ENCODE measurements around the gene SIM2. TPM values are rescaled to one million over a fixed set of nuclear protein-coding genes. Genes with fewer than 3 reads are reported as not detected.

Gene SIM2
- total RNA-seq, 1 experiment from 2014 or later: 0.27 TPM

DNA sequence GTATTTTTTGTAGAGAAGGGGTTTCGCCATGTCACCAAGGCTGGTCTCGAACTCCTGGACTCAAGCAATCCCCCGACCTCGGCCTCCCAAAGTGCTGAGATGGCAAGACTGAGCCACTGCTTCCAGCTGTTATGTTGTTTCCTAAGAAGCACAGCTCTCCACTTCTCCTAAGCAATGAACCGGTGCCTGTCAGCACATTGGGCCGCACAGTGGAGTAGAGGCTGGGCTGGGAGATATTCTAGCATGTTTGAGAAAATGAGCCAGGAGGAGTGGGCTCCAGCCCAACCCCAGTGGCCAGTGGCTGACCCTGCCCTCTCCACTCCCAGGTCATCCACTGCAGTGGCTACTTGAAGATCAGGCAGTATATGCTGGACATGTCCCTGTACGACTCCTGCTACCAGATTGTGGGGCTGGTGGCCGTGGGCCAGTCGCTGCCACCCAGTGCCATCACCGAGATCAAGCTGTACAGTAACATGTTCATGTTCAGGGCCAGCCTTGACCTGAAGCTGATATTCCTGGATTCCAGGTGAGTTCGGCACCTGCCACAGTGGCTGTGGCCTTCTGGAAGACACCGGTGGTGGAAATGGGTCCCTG lies 27.0 kb downstream of the SIM2 start:
- in situ Hi-C loops (cut with HindIII; ENCODE audit: low pct_unique_long_range_greater_than_20kb, low sequenced_read_pairs): no loop called here
- DNase-seq (ENCODE audit: low read depth): no peak

GRCh38 chr21:36727866-36728265 lies 29.0 kb downstream of the SIM2 start:
- in situ Hi-C loops (cut with HindIII; ENCODE audit: low pct_unique_long_range_greater_than_20kb, low sequenced_read_pairs): no loop called here
- DNase-seq (ENCODE audit: low read depth): no peak

- DNase-seq (ENCODE audit: low read depth): no peak
- in situ Hi-C loops (cut with HindIII; ENCODE audit: low pct_unique_long_range_greater_than_20kb, low sequenced_read_pairs): no loop called here
These were observed 29.6 kb downstream of the SIM2 start for GRCh38 chr21:36728371-36729111.

- in situ Hi-C loops (cut with HindIII; ENCODE audit: low pct_unique_long_range_greater_than_20kb, low sequenced_read_pairs): no loop called here
- no peak for DNase-seq (ENCODE audit: low read depth)
These were observed 30.5 kb downstream of the SIM2 start for GRCh38 chr21:36729310-36729970.

DNA sequence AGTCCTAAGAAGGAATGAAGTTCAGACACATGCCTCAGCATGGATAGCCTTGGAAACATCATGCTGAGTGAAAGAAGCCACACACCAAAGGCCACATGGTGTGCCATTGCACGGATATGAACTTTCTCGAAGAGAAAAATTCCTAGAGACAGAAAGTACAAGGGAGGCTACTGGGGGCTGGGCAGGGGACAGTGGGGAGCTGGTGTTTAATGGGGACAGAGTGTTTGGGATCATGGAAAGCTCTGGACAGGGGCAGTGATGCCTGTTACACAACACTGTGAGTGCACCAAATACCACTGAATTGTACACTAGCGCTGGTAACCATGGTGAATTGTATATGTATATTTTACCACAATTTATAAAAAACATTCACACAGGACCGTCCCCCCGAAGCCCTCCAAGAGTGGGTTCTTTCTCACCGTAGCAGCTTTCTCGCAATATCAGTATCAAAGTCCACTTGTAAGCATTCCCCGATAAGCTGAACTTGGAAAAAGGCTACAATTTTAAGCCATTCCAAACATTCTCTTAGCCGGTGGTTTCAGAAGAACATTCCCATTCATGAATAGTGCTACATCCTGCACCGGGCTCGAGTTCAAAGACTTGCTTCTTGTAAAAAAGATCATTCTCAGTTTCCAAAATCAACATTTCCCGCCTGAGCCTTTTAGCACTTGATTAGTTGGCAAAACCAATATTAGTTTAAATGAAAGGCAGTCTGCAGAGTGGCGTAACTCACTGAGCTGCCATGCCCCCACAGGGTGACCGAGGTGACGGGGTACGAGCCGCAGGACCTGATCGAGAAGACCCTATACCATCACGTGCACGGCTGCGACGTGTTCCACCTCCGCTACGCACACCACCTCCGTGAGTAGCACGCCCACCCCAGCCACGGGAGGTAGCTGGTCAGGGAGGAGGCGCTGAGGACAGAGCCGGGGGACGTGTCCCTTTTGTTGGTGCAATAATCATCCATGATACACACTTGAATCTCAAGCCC lies 31.7 kb downstream of the SIM2 start:
- no peak for DNase-seq (ENCODE audit: low read depth)
- in situ Hi-C loops (cut with HindIII; ENCODE audit: low pct_unique_long_range_greater_than_20kb, low sequenced_read_pairs): no loop called here

GRCh38 chr21:36732217-36732616 lies 33.3 kb downstream of the SIM2 start:
- in situ Hi-C loops (cut with HindIII; ENCODE audit: low pct_unique_long_range_greater_than_20kb, low sequenced_read_pairs): no loop called here
- no peak for DNase-seq (ENCODE audit: low read depth)

DNA sequence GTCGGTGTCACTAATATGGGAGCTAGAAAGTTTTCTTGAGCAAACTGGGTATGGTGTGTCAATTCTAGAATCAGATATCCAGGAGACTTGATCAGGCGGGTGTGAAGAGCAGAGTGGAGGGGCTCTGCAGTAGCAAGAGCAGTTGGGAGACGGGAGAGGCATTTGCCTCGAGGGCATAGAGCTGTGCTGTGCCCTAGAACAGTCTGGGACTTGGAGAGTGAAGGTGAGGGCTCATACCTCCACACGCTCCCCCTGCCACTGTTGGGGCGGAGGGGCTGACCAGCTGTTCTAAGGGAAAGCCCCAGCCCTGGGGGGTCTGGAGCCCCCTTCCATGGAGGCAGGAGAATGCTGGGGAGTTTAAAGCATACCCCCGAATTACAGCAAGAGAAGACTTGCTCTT lies 33.8 kb downstream of the SIM2 start:
- in situ Hi-C loops (cut with HindIII; ENCODE audit: low pct_unique_long_range_greater_than_20kb, low sequenced_read_pairs): no loop called here
- DNase-seq (ENCODE audit: low read depth): no peak

- in situ Hi-C loops (cut with HindIII; ENCODE audit: low pct_unique_long_range_greater_than_20kb, low sequenced_read_pairs): no loop called here
- DNase-seq (ENCODE audit: low read depth): no peak
These were observed 34.9 kb downstream of the SIM2 start for GRCh38 chr21:36733857-36734256.

- in situ Hi-C loops (cut with HindIII; ENCODE audit: low pct_unique_long_range_greater_than_20kb, low sequenced_read_pairs): no loop called here
- no peak for DNase-seq (ENCODE audit: low read depth)
These were observed 35.7 kb downstream of the SIM2 start for GRCh38 chr21:36734367-36735200.

GRCh38 chr21:36735201-36735515 lies 36.2 kb downstream of the SIM2 start:
- no peak for DNase-seq (ENCODE audit: low read depth)
- in situ Hi-C loops (cut with HindIII; ENCODE audit: low pct_unique_long_range_greater_than_20kb, low sequenced_read_pairs): no loop called here

GRCh38 chr21:36735724-36736320 lies 36.9 kb downstream of the SIM2 start:
- DNase-seq (ENCODE audit: low read depth): no peak
- in situ Hi-C loops (cut with HindIII; ENCODE audit: low pct_unique_long_range_greater_than_20kb, low sequenced_read_pairs): no loop called here

DNA sequence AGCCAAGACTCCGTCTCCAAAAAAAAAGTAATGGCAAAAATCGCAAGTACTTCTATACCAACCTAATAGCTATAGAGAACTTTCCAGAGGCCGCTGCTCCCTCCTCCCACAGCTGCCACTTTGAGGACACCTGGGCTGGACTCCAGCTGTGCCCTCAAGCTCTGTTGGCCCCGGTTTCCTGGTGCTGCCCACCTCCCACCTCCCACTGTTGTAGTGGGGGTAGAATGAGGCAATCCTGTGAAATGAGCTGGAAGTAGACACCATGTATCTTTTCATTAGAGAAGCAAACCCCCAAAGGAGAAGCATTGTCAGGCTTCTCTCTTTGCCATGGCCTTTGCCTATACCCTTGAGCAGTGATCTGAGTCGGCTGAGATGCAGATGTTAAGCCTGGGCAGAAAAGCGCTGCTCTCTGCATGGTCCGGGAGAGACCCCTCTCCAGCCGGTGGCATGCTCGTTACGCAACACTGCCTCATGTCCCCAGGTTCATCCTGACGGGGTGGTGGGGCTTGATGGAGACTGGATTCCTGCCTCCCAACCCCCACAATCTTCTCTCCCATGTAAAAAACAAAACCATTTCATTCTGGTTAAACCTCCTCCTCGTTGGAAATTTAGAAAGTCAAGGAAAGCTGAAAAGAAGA lies 39.7 kb downstream of the SIM2 start:
- in situ Hi-C loops (cut with HindIII; ENCODE audit: low pct_unique_long_range_greater_than_20kb, low sequenced_read_pairs): no loop called here
- no peak for DNase-seq (ENCODE audit: low read depth)

GRCh38 chr21:36741506-36741905 lies 42.6 kb downstream of the SIM2 start:
- DNase-seq (ENCODE audit: low read depth): no peak
- in situ Hi-C loops (cut with HindIII; ENCODE audit: low pct_unique_long_range_greater_than_20kb, low sequenced_read_pairs): no loop called here

DNA sequence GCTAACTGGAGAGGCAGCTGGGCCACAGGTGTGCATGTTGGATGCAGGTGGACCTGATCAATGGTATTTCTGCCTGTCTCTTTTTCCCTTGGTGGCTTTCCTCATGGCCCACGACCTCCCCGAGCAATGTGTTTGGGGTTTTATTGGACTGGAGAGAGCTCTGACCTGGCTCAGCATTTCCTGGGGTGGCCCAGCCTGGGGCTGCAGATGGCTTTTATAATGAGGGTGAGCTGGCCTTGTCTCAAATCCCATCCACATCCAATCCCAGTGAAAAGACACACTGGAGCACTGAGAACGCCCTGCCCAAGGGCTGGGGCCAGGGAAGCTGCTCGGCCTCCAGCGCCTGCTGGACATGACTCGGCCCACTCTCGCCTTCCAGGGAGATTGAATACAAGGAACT lies 44.1 kb downstream of the SIM2 start:
- in situ Hi-C loops (cut with HindIII; ENCODE audit: low pct_unique_long_range_greater_than_20kb, low sequenced_read_pairs): no loop called here
- no peak for DNase-seq (ENCODE audit: low read depth)

DNA sequence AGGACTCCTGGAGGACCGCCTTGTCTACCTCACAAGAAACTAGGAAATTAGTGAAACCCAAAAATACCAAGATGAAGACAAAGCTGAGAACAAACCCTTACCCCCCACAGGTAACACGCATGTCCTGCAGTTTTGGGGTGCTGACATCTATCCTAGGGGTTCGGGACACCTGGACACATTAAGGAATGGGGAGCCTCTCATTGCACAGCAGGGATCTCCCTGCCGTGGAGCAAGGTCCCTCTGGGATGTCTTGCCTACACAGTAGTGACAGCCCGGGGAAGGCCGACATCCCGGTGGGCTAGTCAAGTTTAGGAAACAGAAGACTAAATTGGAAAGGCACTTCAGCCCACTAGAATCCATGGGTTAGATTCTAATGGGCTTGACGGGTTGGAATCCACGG lies 44.5 kb downstream of the SIM2 start:
- in situ Hi-C loops (cut with HindIII; ENCODE audit: low pct_unique_long_range_greater_than_20kb, low sequenced_read_pairs): no loop called here
- no peak for DNase-seq (ENCODE audit: low read depth)

DNA sequence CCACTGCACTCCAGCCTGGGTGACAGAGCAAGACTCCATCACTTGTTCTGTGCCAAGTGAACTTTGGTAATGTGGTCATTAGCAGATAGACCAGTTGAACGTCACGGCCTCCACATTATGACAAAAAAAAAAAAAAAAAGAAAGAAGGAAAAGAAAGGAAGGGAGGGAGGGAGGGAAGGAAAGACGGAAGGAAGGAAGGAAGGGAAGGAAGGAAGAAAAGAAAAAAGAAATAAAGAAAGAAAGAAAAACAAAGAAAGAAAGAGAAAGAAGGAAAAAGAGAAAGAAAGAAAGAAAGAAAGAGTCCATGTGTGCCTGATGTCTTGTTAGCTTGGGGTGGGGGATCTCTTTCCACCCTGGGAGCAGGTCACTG lies 45.3 kb downstream of the SIM2 start:
- in situ Hi-C loops (cut with HindIII; ENCODE audit: low pct_unique_long_range_greater_than_20kb, low sequenced_read_pairs): no loop called here
- no peak for DNase-seq (ENCODE audit: low read depth)

GRCh38 chr21:36744560-36745231 lies 45.8 kb downstream of the SIM2 start:
- no peak for DNase-seq (ENCODE audit: low read depth)
- in situ Hi-C loops (cut with HindIII; ENCODE audit: low pct_unique_long_range_greater_than_20kb, low sequenced_read_pairs): no loop called here
